Fibroblast of the aortic adventitia (primary cell): ENCODE results near the gene TMEM127. TPM values are rescaled to one million over a fixed set of nuclear protein-coding genes. Genes with fewer than 3 reads are reported as not detected.

Experiments
- DNase-seq: peaks from one replicate; pipeline ENCODE4 v3.0.0-alpha.2; 2010; ENCODE audit warnings: low read depth
- H3K4me3 ChIP-seq: 2 replicates; pipeline ENCODE4 v1.5.1; 2011; ENCODE audit warnings: low read depth, mild to moderate bottlenecking, control low read depth, low read length, moderate library complexity
- total RNA-seq: library from RNA; depleted of rRNA; stranded (reverse); fragments of >200 nt; gene quantifications from 2 replicates; pipeline ENCODE4 v1.2.3, GENCODE V29; 2012; ENCODE audit warnings: low replicate concordance
- TF ChIP-seq, protein P1 (sequence below): IDR thresholded peaks from 2 replicates; pipeline ENCODE4 v1.5.1; 2011; ENCODE audit warnings: mild to moderate bottlenecking, low read length, control low read depth, inconsistent platforms; ENCODE audit not compliant: insufficient read depth

Gene TMEM127
- total RNA-seq, 1 donor, result 31.6 TPM

DNA sequence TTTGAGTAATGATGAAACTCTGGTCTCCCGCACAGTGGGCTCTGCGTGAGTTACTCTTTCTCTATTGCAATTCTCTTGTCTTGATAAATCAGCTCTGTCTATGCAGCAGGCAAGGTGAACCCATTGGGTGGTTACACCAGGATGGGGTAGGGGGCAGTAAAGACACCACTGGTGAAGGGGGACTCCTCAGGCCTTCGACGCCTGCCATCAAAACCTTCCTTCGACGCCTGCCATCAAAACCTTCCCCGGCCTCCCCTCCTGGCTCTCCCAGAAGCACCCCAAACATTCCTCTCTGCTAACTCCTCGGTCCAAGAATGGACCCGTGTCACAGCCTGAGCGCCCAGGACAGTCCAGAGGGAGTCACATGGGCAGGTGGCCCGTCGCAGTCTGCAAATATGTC, 52.4 kb downstream of the TMEM127 start:
- TF ChIP-seq, protein P1, sequence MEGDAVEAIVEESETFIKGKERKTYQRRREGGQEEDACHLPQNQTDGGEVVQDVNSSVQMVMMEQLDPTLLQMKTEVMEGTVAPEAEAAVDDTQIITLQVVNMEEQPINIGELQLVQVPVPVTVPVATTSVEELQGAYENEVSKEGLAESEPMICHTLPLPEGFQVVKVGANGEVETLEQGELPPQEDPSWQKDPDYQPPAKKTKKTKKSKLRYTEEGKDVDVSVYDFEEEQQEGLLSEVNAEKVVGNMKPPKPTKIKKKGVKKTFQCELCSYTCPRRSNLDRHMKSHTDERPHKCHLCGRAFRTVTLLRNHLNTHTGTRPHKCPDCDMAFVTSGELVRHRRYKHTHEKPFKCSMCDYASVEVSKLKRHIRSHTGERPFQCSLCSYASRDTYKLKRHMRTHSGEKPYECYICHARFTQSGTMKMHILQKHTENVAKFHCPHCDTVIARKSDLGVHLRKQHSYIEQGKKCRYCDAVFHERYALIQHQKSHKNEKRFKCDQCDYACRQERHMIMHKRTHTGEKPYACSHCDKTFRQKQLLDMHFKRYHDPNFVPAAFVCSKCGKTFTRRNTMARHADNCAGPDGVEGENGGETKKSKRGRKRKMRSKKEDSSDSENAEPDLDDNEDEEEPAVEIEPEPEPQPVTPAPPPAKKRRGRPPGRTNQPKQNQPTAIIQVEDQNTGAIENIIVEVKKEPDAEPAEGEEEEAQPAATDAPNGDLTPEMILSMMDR, result no peak
- H3K4me3 ChIP-seq, result no peak overlapping the region
- DNase-seq, result no peak

DNA sequence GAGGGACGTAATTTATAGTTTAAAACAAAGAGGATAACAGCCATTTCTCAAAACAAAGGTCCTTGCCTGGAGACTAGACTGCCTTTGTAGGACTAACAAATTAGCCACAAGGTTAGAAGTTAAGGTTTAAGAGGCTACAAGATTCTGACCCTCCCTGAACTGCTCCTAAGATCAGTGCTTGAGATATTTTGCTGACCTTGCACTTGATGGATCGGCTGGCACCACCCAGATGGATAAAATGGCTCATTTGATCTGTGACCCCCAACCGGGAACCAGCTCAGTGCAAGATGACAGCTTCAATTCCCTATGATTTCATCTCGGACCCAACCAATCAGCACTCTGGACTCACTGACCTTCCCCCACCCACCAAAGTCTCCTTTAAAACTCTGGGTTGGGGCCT, 53.5 kb downstream of the TMEM127 start:
- DNase-seq, result no peak
- TF ChIP-seq, protein P1, result no peak
- no peak overlapping the region for H3K4me3 ChIP-seq

DNA sequence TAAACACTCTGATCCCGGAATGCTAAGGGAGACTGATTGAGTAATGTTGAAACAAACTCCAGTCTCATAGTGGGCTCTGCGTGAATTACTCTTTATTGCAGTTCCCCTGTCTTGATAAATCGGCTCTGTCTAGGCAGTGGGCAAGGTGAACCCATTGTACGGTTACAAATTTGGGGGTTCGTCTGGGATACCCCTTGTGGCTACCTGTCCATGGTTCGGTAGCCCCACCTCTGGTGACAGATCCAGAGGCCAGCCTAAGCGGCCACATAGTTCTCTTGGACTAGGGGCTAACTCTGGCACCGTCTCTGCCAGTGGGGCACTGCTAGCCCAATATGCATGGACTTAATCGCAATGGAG, 56.1 kb downstream of the TMEM127 start:
- H3K4me3 ChIP-seq, result peak overlapping the region; percentile 86
- TF ChIP-seq, protein P1, result no peak
- no peak for DNase-seq

DNA sequence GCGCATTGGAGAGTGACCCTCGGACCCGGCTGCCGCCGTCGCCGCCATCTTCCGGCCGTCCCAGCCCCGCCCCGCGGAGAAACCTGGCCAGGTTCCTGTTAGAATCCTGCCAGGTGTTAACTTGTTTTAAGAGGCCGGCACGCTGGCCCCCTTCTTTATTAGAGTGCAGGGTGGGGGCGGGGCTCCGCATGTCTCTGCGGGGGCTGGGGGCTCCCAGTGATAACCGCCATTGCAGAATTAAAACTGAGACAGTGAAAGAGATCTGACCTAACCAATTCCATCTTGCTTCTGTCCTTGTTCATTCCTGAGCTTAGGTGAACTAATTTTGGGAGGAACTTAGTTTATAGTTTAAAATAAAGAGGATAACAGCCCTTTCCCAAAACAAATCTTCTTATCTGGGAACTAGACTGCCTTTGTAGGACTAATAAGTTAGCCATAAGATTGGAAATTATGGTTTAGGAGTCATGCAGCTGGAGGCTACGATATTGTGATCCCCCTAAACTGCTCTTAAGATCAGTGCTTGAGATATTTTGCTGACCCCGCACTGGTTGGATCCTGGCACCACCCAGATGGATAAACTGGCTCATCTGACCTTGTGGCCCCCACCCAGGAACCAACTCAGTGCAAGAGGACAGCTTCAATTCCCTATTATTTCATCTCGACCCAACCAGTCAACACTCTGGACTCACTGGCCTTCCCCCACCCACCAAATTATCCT, 56.6 kb downstream of the TMEM127 start:
- TF ChIP-seq, protein P1, result no peak
- DNase-seq, result no peak
- H3K4me3 ChIP-seq, result peak overlapping the region; percentile 86

DNA sequence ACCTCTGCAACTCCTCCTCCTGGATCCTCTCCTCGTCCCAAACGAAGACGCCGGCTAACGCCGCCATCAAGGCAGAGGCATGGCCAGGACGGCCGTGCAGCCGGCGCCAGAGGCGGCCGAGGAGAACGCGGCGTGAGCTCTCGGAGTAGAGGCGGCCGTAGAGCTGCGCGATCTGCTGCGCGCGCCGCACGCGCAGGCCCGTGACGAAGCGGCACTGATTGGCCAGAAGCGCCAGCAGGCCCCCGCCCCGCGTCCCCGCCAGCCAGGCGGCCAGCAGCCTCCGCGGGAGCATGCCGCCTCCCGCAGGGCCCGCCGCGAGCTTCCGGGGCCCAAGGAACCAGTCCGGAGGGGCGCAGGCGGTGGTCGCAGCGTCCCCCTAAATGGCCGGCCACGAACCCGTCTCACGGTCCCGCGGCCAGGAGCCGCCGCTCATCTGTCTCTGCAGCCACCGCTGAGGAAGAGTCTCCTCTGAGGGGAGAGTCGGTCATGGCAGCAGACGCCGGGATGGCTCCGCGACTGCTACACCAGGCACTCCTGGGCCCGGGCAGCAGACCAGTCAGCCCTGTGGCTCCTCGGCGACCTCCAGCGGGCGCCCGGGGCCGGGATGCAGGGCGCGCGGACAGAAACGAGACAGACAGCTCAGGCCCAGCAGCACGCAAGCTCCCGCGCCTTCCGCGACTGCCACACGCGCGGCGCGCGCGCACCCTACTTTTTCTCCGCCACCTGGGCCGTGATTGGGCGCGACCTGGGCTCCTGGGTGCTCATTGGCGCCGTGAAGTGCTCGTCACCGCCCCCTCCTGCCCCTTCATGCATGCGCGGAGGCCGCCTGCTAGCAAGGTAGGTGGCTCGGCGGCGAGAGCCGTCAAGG, 57.4 kb downstream of the TMEM127 start, which contains the start of gene STARD7:
Gene STARD7, minus strand, starts transcription at position 685 of the 868 bp plus-strand sequence. Its CDS starts 393 bp downstream, at position 292.
- TF ChIP-seq, protein P1, result peak; percentile 2
- DNase-seq, result peak; percentile 97
- peak within 1 kb of the TSS; percentile 86 for H3K4me3 ChIP-seq

DNA sequence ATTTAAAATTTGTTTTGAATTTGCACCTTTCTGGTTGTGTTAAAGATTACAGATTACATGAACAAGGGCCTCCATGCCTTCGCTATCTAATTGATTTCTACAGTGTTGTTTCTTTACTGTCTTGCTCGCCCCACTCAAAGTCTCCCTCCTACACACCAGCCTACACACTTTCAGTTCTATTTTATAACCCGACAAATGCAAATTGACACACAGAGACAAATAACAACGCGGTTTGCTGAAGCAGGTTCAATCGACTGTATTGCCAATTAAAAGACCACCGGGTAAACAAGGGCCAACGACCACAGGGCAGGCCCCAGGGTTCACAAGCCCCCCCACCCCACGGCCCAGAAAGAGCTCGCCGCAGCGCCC, 58.0 kb downstream of the TMEM127 start:
- TF ChIP-seq, protein P1, result no peak
- peak; percentile 11 for DNase-seq
- H3K4me3 ChIP-seq, result peak overlapping the region; percentile 86
